DOHH2 (cell line): ENCODE results near the gene TCERG1L.

Experiments used
- H3F3A ChIP-seq: fragments of 200-600 bp; sonication (generic), shearing (Covaris generic); 2 replicates; pipeline ENCODE4 v1.6.0; 2016; ENCODE audit warnings: antibody characterized with exemption, mild to moderate bottlenecking; ENCODE audit not compliant: control insufficient read depth, insufficient read depth
- H3K27ac ChIP-seq: fragments of 200-600 bp; sonication (generic); 2 replicates; pipeline ENCODE4 v1.5.1; 2014; ENCODE audit warnings: low read depth, mild to moderate bottlenecking, low read length, moderate library complexity
- H3K27me3 ChIP-seq: fragments of 200-600 bp; sonication (generic); 2 replicates; pipeline ENCODE4 v1.6.1; 2014; ENCODE audit warnings: mild to moderate bottlenecking, low read length, mixed read lengths; ENCODE audit not compliant: control insufficient read depth
- H3K36me3 ChIP-seq: fragments of 200-600 bp; sonication (generic); 2 replicates; pipeline ENCODE4 v1.6.1; 2014; ENCODE audit warnings: mild to moderate bottlenecking, low read length, moderate library complexity, mixed read lengths; ENCODE audit not compliant: control insufficient read depth
- H3K4me1 ChIP-seq: fragments of 200-600 bp; sonication (generic); 2 replicates; pipeline ENCODE4 v1.6.1; 2014; ENCODE audit warnings: mild to moderate bottlenecking, low read length, mixed read lengths; ENCODE audit not compliant: control insufficient read depth
- H3K4me2 ChIP-seq: fragments of 200-600 bp; sonication (generic); 2 replicates; pipeline ENCODE4 v1.6.0; 2014; ENCODE audit warnings: mild to moderate bottlenecking, low read length, moderate library complexity
- H3K4me3 ChIP-seq: fragments of 200-600 bp; sonication (generic); 2 replicates; pipeline ENCODE4 v1.5.1; 2014; ENCODE audit warnings: mild to moderate bottlenecking, low read length, mixed read lengths
- H3K79me2 ChIP-seq: fragments of 200-600 bp; sonication (generic); 2 replicates; pipeline ENCODE4 v1.6.1; 2014; ENCODE audit warnings: mild to moderate bottlenecking, low read length, mixed read lengths; ENCODE audit not compliant: control insufficient read depth
- H3K9me2 ChIP-seq: fragments of 200-600 bp; sonication (generic); replicated peaks from 2 replicates; pipeline ENCODE4 v1.6.1; 2014; ENCODE audit warnings: mild to moderate bottlenecking, low read length, mixed read lengths; ENCODE audit not compliant: control insufficient read depth
- H3K9me3 ChIP-seq: fragments of 200-600 bp; sonication (generic); 2 replicates; pipeline ENCODE4 v1.6.1; 2014; ENCODE audit warnings: antibody characterized with exemption, low read length, mixed read lengths; ENCODE audit not compliant: control insufficient read depth, insufficient read depth
- H4K20me1 ChIP-seq: fragments of 200-600 bp; sonication (generic); 2 replicates; pipeline ENCODE4 v1.6.0; 2014; ENCODE audit warnings: low read depth, mild to moderate bottlenecking, antibody characterized with exemption, low read length, moderate library complexity; ENCODE audit not compliant: control insufficient read depth, insufficient read depth
- CTCF ChIP-seq: fragments of 200-600 bp; sonication (generic); IDR thresholded peaks from one replicate; pipeline ENCODE4 v1.5.1; 2014; ENCODE audit warnings: antibody characterized with exemption, mild to moderate bottlenecking, low read depth, low read length; ENCODE audit not compliant: poor library complexity, severe bottlenecking
- EZH2phosphoT487 ChIP-seq: fragments of 200-600 bp; sonication (generic); IDR thresholded peaks from 2 replicates; pipeline ENCODE4 v1.6.1; 2017; ENCODE audit warnings: borderline replicate concordance, mild to moderate bottlenecking, antibody characterized with exemption, low read length, moderate library complexity, mixed read lengths

The TCERG1L gene

DNA sequence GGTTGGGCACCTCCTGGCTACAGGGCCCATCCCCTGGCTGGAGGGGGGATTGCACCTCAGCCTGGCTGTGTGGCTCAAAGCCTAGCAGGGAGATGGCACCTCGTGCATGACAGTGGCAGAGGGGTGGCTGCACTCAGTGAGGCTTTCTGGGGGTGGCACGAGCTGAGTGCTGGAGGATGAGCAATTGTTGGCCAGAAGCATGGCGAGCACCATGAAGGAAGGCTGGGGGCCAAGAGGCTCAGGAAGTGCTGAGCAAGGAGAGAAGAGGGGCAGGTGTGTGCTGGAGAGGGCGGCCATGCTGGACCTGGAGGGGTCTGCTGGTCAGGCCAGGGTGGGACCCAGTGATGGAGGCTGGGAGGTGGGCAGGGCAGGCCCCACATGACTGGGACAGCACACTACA, 65.4 kb downstream of the TCERG1L start:
- no peaks in the 10 kb centered on the region for H3K36me3 ChIP-seq
- H3K27ac ChIP-seq = no peak overlapping the region
- no peaks in the 10 kb centered on the region for H3K9me3 ChIP-seq
- H3F3A ChIP-seq = no peaks in the 10 kb centered on the region
- H3K27me3 ChIP-seq = no peaks in the 10 kb centered on the region
- TF ChIP-seq CTCF = no peak
- no peak for TF ChIP-seq EZH2phosphoT487
- H3K9me2 ChIP-seq = no peaks in the 10 kb centered on the region
- no peaks in the 10 kb centered on the region for H4K20me1 ChIP-seq
- no peaks in the 10 kb centered on the region for H3K79me2 ChIP-seq
- H3K4me3 ChIP-seq = no peak overlapping the region
- no peaks in the 10 kb centered on the region for H3K4me1 ChIP-seq
- H3K4me2 ChIP-seq = no peak overlapping the region

DNA sequence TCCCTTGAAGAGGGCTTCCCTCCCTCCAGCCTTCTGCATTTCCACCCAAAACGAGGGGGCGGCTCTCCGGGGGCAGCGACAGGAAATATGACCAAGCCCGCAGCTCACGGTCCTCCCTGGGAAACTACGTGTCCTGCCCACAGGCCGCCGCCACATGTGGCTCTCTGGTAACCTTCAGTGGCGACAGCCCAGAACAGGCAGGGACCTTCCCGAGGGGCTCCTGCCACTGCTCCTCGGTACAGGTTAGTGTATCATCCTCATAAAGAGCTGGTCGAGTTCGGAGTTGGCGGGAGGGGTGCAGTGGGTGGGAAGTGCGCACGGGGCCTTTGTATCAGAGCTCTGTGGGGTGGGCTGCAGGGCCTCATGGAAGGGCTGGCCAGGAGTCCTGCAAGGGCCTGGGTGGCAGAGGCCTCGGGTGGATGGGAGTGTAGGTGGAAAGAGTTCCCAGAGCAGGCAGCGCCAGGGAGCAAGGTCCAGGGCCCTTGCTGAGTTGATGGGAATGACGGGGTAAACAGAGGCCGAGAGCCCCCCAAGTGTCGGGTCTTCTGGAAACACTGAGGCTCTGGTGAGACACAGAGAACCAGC, 66.0 kb downstream of the TCERG1L start:
- no peak overlapping the region for H3K4me2 ChIP-seq
- no peaks in the 10 kb centered on the region for H4K20me1 ChIP-seq
- no peaks in the 10 kb centered on the region for H3K9me2 ChIP-seq
- TF ChIP-seq CTCF (no peak), EZH2phosphoT487 (no peak)
- H3K27ac ChIP-seq = no peak overlapping the region
- H3F3A ChIP-seq = no peaks in the 10 kb centered on the region
- no peaks in the 10 kb centered on the region for H3K4me1 ChIP-seq
- H3K79me2 ChIP-seq = no peaks in the 10 kb centered on the region
- H3K4me3 ChIP-seq = no peak overlapping the region
- H3K9me3 ChIP-seq = no peaks in the 10 kb centered on the region
- no peaks in the 10 kb centered on the region for H3K27me3 ChIP-seq
- H3K36me3 ChIP-seq = no peaks in the 10 kb centered on the region

DNA sequence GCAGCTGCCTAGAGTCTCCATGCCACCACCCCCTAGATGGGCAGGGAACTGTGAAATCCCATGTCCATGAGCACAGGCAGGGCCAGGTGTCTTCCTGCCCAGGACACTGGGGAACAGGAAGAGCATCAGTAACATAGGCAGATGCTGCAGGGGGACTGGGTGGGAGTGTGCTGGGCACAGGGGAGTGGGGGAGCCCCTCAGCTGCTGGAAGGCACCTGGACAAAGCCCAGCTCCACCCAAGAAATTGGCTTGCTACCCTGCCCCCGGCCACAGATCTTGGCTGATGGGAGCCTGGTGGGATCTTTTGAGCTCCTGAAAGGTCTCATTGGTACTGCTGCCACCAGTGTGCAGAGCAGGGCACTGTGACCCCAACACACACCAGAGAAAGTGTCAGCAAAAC, 66.7 kb downstream of the TCERG1L start:
- Histone ChIP-seq H3K4me2 (no peak overlapping the region), H3K27me3 (no peaks in the 10 kb centered on the region), H3K79me2 (no peaks in the 10 kb centered on the region), H3K36me3 (no peaks in the 10 kb centered on the region), H3F3A (no peaks in the 10 kb centered on the region), H4K20me1 (no peaks in the 10 kb centered on the region), H3K4me1 (no peaks in the 10 kb centered on the region), H3K9me3 (no peaks in the 10 kb centered on the region), H3K27ac (no peak overlapping the region), H3K9me2 (no peaks in the 10 kb centered on the region), H3K4me3 (no peak overlapping the region)
- TF ChIP-seq CTCF (no peak), EZH2phosphoT487 (no peak)

GRCh38 chr10:131243076-131243475, 68.4 kb downstream of the TCERG1L start:
- H3K9me2 ChIP-seq = no peaks in the 10 kb centered on the region
- H3K4me3 ChIP-seq = no peak overlapping the region
- no peaks in the 10 kb centered on the region for H3K4me1 ChIP-seq
- TF ChIP-seq EZH2phosphoT487 = no peak
- TF ChIP-seq CTCF = no peak
- no peaks in the 10 kb centered on the region for H3K27me3 ChIP-seq
- no peaks in the 10 kb centered on the region for H3F3A ChIP-seq
- no peaks in the 10 kb centered on the region for H4K20me1 ChIP-seq
- no peaks in the 10 kb centered on the region for H3K79me2 ChIP-seq
- H3K4me2 ChIP-seq = no peak overlapping the region
- H3K9me3 ChIP-seq = no peaks in the 10 kb centered on the region
- H3K36me3 ChIP-seq = no peaks in the 10 kb centered on the region
- no peak overlapping the region for H3K27ac ChIP-seq
